Mesodermal cell (in vitro differentiated cells): Measurements from ENCODE around the gene SLC25A52.

Experiments
- H3K27ac ChIP-seq: 2 replicates; pipeline ENCODE4 v1.7.0; 2013; ENCODE audit warnings: mild to moderate bottlenecking, low read depth, low read length, moderate library complexity; ENCODE audit not compliant: severe bottlenecking
- H3K36me3 ChIP-seq: 2 replicates; pipeline ENCODE4 v1.7.1; 2013; ENCODE audit warnings: mild to moderate bottlenecking, low read length, moderate library complexity; ENCODE audit not compliant: control insufficient read depth, insufficient read depth
- H3K4me1 ChIP-seq: one replicate; pipeline ENCODE4 v1.7.1; 2013; ENCODE audit warnings: mild to moderate bottlenecking, low read length; ENCODE audit not compliant: insufficient read depth, control insufficient read depth, poor library complexity, severe bottlenecking
- H3K4me3 ChIP-seq: 2 replicates; pipeline ENCODE4 v1.7.0; 2013; ENCODE audit warnings: low read length, control low read depth, mild to moderate bottlenecking; ENCODE audit not compliant: insufficient read depth, poor library complexity, severe bottlenecking; ENCODE audit errors: extremely low read depth
- H3K9me3 ChIP-seq: 2 replicates; pipeline ENCODE4 v1.7.1; 2013; ENCODE audit warnings: mild to moderate bottlenecking, low read length, moderate library complexity; ENCODE audit not compliant: control insufficient read depth
- WGBS, 2 experiments: methylation state at CpG; one replicate each; pipeline ENCODE4 v1.1.5; 2013; ENCODE audit warnings: missing lambda C conversion rate in 2 of 2; ENCODE audit not compliant: insufficient coverage in 2 of 2; 5-methylcytosine and 5-hydroxymethylcytosine counted together

Gene SLC25A52

DNA sequence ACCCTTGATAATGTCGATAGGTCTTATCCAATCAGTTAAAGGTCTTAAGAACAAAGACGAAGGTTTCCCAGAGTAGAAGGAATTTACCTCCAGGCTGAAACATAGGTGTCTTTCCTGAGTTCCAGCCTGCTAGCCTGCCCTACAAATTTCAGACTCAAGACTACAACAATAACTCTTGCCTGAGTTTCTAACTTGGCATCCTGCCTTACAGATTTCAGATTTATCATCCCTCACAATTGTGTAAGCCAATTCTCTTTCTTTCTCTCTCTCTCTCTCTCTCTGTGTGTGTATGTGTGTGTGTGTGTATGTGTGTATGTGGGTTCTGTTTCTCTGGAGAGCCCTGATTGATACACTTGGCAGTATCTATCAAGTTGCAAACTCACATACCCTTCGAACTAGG, 39.1 kb downstream of the SLC25A52 start:
- Histone ChIP-seq H3K9me3 (peaks cover 8% of the 10 kb centered on the region), H3K4me3 (no peak overlapping the region), H3K4me1 (no peaks in the 10 kb centered on the region), H3K27ac (no peak overlapping the region), H3K36me3 (no peaks in the 10 kb centered on the region)
- WGBS, 2 experiments: 90 to 100% methylated on average over 2 of the region's 3 CpGs

- Histone ChIP-seq H3K36me3 (no peaks in the 10 kb centered on the region), H3K4me1 (no peaks in the 10 kb centered on the region), H3K4me3 (no peak overlapping the region), H3K9me3 (peaks cover 8% of the 10 kb centered on the region), H3K27ac (no peak overlapping the region)
- 81 to 96% methylated on average over 4 to 6 of the region's 7 CpGs for WGBS, 2 experiments
These were observed 39.8 kb downstream of the SLC25A52 start for GRCh38 chr18:31720867-31721266.

DNA sequence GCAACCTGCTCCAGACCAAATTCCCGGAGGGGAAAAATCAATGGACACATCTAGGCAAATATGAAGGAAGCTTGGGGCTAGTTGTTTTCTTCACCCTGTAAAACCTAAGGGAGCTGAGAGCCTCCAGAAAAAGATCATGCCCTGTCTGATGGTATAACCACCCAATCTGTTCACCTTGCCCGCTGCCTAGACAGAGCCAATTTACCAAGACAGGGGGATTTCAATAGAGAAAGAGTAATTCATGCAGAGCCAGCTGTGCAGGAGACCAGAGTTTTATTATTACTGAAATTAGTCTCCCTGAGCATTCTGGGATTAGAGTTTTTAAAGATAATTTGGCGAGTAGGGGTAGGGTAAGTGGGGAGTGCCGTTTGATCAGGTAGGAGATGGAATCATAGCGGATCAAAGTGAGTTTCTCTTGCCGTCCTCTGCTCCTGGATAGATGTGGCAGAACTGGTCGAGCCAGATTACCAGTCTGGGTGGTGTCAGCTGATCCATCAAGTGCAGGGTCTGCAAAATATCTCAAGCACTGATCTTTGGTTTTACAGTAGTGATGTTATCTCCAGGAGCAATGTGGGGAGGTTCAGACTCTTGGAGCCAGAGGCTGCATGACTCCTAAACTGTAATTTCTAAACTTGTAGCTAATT, 41.2 kb downstream of the SLC25A52 start:
- Histone ChIP-seq H3K9me3 (peaks cover 8% of the 10 kb centered on the region), H3K4me1 (no peaks in the 10 kb centered on the region), H3K4me3 (no peak overlapping the region), H3K36me3 (no peaks in the 10 kb centered on the region), H3K27ac (no peak overlapping the region)
- 88 to 90% methylated on average over 5 to 6 of the region's 7 CpGs for WGBS, 2 experiments

DNA sequence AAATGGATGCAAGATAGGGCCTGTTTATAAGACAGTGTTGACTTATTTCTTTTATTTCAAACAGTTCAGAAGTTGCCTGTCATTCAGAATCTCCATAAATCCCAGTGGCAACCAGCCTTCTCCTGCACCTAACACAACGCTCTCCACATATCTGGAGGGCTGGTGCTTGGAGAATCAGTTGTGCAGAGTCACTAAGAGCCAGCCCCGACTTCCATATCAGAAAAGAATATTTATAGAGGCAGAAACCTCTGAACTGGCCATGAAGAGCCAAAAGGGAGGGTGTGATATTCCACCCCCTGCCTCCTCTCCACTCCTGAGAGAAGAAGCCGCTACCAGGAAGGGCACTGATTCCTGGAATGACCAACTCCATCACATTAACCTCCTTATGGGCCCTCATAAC, 42.3 kb downstream of the SLC25A52 start:
- no peaks in the 10 kb centered on the region for H3K36me3 ChIP-seq
- H3K9me3 ChIP-seq: peaks cover 8% of the 10 kb centered on the region
- no peak overlapping the region for H3K4me3 ChIP-seq
- WGBS, 2 experiments: 83% methylated on average over 1 of the region's 3 CpGs; no CpG with 5 or more reads in 1 of the 2 experiments
- no peaks in the 10 kb centered on the region for H3K4me1 ChIP-seq
- no peak overlapping the region for H3K27ac ChIP-seq

GRCh38 chr18:31716362-31716761, 44.3 kb downstream of the SLC25A52 start:
- WGBS, 2 experiments: no CpG with 5 or more reads among the region's 3 CpGs
- Histone ChIP-seq H3K4me1 (no peaks in the 10 kb centered on the region), H3K9me3 (peaks cover 8% of the 10 kb centered on the region), H3K27ac (no peak overlapping the region), H3K36me3 (no peaks in the 10 kb centered on the region), H3K4me3 (no peak overlapping the region)

DNA sequence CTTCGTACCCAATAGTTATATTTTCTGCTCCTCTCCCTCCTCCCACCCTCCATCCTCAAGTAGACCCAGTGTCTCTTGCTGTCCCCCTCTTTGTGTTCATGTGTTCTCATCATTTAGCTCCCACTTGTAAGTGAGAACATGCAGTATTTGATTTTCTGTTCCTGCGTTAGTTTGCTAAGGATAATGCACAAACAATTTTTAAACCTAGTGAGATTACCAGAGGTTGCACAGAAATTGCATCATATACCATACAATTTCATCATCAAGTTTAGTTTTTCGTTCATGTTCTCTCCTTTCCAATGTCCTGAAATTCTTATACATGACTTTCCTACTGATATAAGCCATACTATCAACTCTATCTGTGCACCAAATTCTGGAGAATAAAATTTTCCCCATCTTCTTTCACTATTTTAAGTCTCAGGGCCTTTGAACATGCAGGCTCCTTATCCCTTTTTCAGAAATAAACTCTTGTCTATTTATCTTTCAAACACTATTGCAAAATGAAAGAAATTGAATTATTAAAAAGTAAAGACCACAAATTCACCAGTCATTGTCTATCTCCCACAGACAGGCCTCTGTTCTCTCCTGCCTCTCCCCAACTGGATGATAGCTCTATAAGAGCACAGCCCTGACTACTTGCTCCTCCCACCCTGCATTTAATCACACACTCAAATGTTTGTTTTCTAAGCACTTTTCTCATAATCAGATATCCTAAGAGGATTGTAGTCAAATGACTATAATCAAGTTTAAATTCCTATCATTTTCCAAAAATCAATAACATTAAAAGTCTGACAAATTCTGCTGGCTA, 49.1 kb downstream of the SLC25A52 start:
- H3K36me3 ChIP-seq: no peaks in the 10 kb centered on the region
- no peaks in the 10 kb centered on the region for H3K4me1 ChIP-seq
- WGBS, 2 experiments: 75 to 82% methylated on average over 1 of the region's 3 CpGs
- H3K4me3 ChIP-seq: no peak overlapping the region
- H3K27ac ChIP-seq: no peak overlapping the region
- no peaks in the 10 kb centered on the region for H3K9me3 ChIP-seq

GRCh38 chr18:31710826-31711225, 49.9 kb downstream of the SLC25A52 start:
- Histone ChIP-seq H3K36me3 (no peaks in the 10 kb centered on the region), H3K4me1 (no peaks in the 10 kb centered on the region), H3K4me3 (no peak overlapping the region), H3K27ac (no peak overlapping the region), H3K9me3 (no peaks in the 10 kb centered on the region)
- 60 to 62% methylated on average over 2 to 3 of the region's 3 CpGs for WGBS, 2 experiments
